ENCODE measurements around the gene CD81.

GRCh38 chr11:2368178-2368850, 8.8 kb upstream of the CD81 start:
- no peak for TF ChIP-seq MAX (IDR thresholded peaks at IDR 0.05)
- no peak for TF ChIP-seq CEBPB (IDR thresholded peaks at IDR 0.05)
- TF ChIP-seq REST (IDR thresholded peaks at IDR 0.05; ENCODE audit: low read depth) = no peak
- TF ChIP-seq TAF1 (IDR thresholded peaks at IDR 0.05; ENCODE audit: low read depth) = no peak
- no peak for TF ChIP-seq YY1 (IDR thresholded peaks at IDR 0.05; ENCODE audit: low read depth)
- TF ChIP-seq RAD21 (IDR thresholded peaks at IDR 0.05; ENCODE audit: low read depth) = no peak
- TF ChIP-seq NFIC (IDR thresholded peaks at IDR 0.05) = no peak
- TF ChIP-seq CREB1 (IDR thresholded peaks at IDR 0.05; ENCODE audit: low read depth) = no peak
- TF ChIP-seq TEAD4 (IDR thresholded peaks at IDR 0.05) = no peak
- TF ChIP-seq USF1 (IDR thresholded peaks at IDR 0.05) = no peak

All from Ishikawa (cell line).